ENCODE results near the gene TRIM72.

TRIM72 gene

DNA sequence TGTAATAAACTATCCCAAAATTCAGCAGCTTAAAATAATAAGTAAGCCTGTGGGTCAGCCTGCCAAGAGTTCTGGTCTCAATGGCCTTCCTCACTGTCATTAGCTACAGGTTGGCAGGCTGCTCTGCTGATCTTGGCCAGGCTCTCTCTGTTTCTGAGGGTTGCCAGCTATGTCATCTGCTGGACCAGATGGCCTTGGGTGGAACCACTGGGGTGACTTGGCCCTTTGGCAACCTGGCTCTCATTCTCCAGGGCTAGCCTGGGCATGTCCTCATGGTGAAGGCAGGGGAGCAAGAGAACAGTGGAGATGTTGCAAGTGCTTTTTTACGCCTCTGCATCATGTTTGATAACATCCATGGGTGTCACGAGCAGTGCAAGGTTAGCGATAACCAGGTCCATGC lies 59.8 kb downstream of the TRIM72 start:
- TF ChIP-seq TAF1 (IDR thresholded peaks at IDR 0.05; ENCODE audit: borderline replicate concordance, insufficient read depth, low read length) (no peak), FOXP2 (optimal IDR thresholded peaks at IDR 0.05; ENCODE audit: borderline replicate concordance, extremely low read depth, extremely low read length, insufficient read depth) (no peak), POLR2AphosphoS5 (IDR thresholded peaks at IDR 0.05; ENCODE audit: low read depth, low read length) (no peak), SIN3A (IDR thresholded peaks at IDR 0.05; ENCODE audit: borderline replicate concordance, insufficient read depth, low read length) (no peak)
- TF ChIP-seq, protein P1, sequence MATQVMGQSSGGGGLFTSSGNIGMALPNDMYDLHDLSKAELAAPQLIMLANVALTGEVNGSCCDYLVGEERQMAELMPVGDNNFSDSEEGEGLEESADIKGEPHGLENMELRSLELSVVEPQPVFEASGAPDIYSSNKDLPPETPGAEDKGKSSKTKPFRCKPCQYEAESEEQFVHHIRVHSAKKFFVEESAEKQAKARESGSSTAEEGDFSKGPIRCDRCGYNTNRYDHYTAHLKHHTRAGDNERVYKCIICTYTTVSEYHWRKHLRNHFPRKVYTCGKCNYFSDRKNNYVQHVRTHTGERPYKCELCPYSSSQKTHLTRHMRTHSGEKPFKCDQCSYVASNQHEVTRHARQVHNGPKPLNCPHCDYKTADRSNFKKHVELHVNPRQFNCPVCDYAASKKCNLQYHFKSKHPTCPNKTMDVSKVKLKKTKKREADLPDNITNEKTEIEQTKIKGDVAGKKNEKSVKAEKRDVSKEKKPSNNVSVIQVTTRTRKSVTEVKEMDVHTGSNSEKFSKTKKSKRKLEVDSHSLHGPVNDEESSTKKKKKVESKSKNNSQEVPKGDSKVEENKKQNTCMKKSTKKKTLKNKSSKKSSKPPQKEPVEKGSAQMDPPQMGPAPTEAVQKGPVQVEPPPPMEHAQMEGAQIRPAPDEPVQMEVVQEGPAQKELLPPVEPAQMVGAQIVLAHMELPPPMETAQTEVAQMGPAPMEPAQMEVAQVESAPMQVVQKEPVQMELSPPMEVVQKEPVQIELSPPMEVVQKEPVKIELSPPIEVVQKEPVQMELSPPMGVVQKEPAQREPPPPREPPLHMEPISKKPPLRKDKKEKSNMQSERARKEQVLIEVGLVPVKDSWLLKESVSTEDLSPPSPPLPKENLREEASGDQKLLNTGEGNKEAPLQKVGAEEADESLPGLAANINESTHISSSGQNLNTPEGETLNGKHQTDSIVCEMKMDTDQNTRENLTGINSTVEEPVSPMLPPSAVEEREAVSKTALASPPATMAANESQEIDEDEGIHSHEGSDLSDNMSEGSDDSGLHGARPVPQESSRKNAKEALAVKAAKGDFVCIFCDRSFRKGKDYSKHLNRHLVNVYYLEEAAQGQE (IDR thresholded peaks at IDR 0.05; ENCODE audit: insufficient read depth in 1 of 2, low read depth in 2 of 2, low read length in 2 of 2): no peak

DNA sequence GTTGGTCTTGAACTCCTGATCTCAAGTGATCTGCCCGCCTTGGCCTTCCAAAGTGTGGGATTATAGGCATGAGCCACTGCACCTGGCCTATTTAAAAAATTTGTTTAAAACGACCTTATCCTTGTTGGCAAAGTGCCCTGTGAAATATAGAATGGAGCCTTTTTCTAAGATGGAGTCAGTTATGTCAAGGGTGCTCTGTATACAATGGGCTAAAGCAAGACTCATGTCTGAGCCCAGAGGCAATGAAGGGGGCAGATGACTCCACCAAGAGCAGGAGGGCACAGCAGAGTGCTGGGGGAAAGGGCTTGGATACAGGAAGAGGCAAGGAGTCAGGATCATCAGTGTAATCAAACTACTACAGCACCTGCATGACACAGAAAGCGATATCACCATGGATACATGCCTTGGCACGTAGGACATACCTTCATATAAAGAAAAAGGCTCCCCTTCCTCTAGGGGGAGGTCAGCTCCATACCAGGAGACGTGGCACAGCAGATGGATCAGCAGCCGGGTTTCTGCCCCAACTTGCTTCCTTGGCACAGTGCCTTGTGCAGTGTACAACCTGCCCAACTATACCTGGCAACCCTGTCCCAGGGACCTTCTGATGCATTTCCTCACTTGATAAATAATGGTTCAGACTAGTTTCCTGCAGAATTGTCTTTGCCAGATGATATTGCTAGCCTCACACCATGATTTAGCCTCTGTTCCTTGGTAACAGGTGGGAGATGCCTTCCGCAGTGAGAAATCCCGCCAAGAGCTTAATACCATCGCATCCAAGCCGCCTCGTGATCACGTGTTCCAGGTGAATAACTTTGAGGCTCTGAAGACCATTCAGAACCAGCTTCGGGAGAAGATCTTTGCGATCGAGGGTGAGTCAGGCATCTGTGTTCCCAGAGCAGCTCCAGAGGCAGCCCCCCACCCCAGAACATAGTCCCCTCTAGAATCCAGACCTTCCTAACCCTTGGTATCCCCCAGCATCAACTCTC lies 61.2 kb downstream of the TRIM72 start:
- TF ChIP-seq SIN3A (IDR thresholded peaks at IDR 0.05; ENCODE audit: borderline replicate concordance, insufficient read depth, low read length) (no peak), TAF1 (IDR thresholded peaks at IDR 0.05; ENCODE audit: borderline replicate concordance, insufficient read depth, low read length) (no peak), POLR2AphosphoS5 (IDR thresholded peaks at IDR 0.05; ENCODE audit: low read depth, low read length) (no peak), FOXP2 (optimal IDR thresholded peaks at IDR 0.05; ENCODE audit: borderline replicate concordance, extremely low read depth, extremely low read length, insufficient read depth) (no peak)
- TF ChIP-seq, protein P1 (IDR thresholded peaks at IDR 0.05; ENCODE audit: insufficient read depth in 1 of 2, low read depth in 2 of 2, low read length in 2 of 2): no peak

DNA sequence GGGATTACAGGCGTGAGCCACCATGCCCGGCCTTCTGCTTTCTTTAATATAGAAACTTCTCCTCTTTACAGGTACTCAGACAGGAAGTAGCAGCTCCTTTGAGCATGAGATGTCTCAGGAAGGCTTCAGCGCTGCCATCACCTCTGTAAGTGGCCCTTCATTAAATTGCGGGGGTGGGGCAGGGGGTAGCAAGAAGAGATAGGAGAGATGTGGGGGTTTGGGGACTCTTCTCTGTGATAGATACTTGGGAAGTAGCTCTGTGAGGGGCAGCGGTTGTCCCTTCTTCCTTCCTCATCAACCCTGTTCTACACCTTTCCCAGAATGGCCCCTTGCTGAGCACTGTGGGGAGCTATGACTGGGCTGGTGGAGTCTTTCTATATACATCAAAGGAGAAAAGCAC lies 62.7 kb downstream of the TRIM72 start:
- TF ChIP-seq, protein P1 (IDR thresholded peaks at IDR 0.05; ENCODE audit: insufficient read depth in 1 of 2, low read depth in 2 of 2, low read length in 2 of 2): no peak
- TF ChIP-seq FOXP2 (optimal IDR thresholded peaks at IDR 0.05; ENCODE audit: borderline replicate concordance, extremely low read depth, extremely low read length, insufficient read depth): no peak
- no peak for TF ChIP-seq TAF1 (IDR thresholded peaks at IDR 0.05; ENCODE audit: borderline replicate concordance, insufficient read depth, low read length)
- no peak for TF ChIP-seq SIN3A (IDR thresholded peaks at IDR 0.05; ENCODE audit: borderline replicate concordance, insufficient read depth, low read length)
- TF ChIP-seq POLR2AphosphoS5 (IDR thresholded peaks at IDR 0.05; ENCODE audit: low read depth, low read length): no peak

DNA sequence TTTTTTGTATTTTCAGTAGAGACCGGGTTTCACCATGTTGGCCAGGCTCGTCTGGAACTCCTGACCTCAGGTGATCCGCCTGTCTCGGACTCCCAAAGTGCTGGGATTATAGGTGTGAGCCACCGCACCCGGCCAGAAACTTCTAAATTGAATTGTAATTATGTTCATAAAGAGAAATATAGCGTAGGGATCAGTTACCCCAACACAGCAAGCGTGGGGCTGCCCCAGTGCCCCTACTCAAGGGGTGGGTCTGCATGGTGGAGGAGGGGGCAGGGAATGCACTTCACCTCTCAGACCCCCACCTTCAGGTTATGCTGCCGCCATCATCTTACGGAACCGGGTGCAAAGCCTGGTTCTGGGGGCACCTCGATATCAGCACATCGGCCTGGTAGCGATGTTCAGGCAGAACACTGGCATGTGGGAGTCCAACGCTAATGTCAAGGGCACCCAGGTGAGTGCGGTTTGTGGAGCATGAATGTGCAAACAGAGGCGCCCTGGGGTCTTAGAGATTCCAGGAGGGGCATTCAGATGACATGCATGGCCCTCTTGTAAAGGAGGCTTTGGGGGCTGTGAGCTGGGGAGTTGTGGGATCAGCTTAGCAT lies 63.8 kb downstream of the TRIM72 start:
- TF ChIP-seq SIN3A (IDR thresholded peaks at IDR 0.05; ENCODE audit: borderline replicate concordance, insufficient read depth, low read length): no peak
- no peak for TF ChIP-seq FOXP2 (optimal IDR thresholded peaks at IDR 0.05; ENCODE audit: borderline replicate concordance, extremely low read depth, extremely low read length, insufficient read depth)
- no peak for TF ChIP-seq POLR2AphosphoS5 (IDR thresholded peaks at IDR 0.05; ENCODE audit: low read depth, low read length)
- TF ChIP-seq, protein P1 (IDR thresholded peaks at IDR 0.05; ENCODE audit: insufficient read depth in 1 of 2, low read depth in 2 of 2, low read length in 2 of 2): no peak
- TF ChIP-seq TAF1 (IDR thresholded peaks at IDR 0.05; ENCODE audit: borderline replicate concordance, insufficient read depth, low read length): no peak

All from PFSK-1 (cell line).